Stimulated activated naive CD8-positive, alpha-beta T cell treated with anti-CD3 and anti-CD28 coated beads, Interleukin-15, Interleukin-2, amounts not matched to agents 100 ng/mL and 50 ng/mL, for 24 hours (primary cell): ENCODE results near the gene PCSK9.
"Not testable (repeated sequence)": the region's sequence is repeated elsewhere in the genome, so short reads cannot be mapped to it uniquely, and the experiment has no call there.

Experiments used
- H3K27ac Mint-ChIP-seq: one replicate; pipeline ENCODE4 v1.8.0; 2021; ENCODE audit warnings: mild to moderate bottlenecking, mixed read lengths
- H3K27me3 Mint-ChIP-seq: one replicate; pipeline ENCODE4 v1.8.0; 2021; ENCODE audit warnings: mixed read lengths
- H3K36me3 Mint-ChIP-seq: one replicate; pipeline ENCODE4 v1.8.0; 2021; ENCODE audit warnings: low read depth, mixed read lengths
- H3K4me1 Mint-ChIP-seq: one replicate; pipeline ENCODE4 v1.8.0; 2021; ENCODE audit warnings: low read depth, mixed read lengths
- H3K4me3 Mint-ChIP-seq: one replicate; pipeline ENCODE4 v1.8.0; 2021; ENCODE audit warnings: mild to moderate bottlenecking, mixed read lengths
- H3K9me3 Mint-ChIP-seq: one replicate; pipeline ENCODE4 v1.8.0; 2021; ENCODE audit warnings: mixed read lengths

The PCSK9 gene

GRCh38 chr1:55000110-55001085 lies 39.0 kb upstream of the PCSK9 start:
- Mint-ChIP-seq H3K4me1 (peaks cover 19% of the 10 kb centered on the region), H3K9me3 (no peaks in the 10 kb centered on the region), H3K36me3 (no peaks in the 10 kb centered on the region), H3K27me3 (peaks cover 28% of the 10 kb centered on the region), H3K27ac (no peak overlapping the region), H3K4me3 (no peak overlapping the region)

GRCh38 chr1:55001311-55001710 lies 38.0 kb upstream of the PCSK9 start:
- Mint-ChIP-seq H3K36me3 (no peaks in the 10 kb centered on the region), H3K4me3 (no peak overlapping the region), H3K27ac (no peak overlapping the region), H3K27me3 (peaks cover 19% of the 10 kb centered on the region), H3K4me1 (peaks cover 10% of the 10 kb centered on the region), H3K9me3 (no peaks in the 10 kb centered on the region)

- peaks cover 8% of the 10 kb centered on the region for H3K27me3 Mint-ChIP-seq
- H3K36me3 Mint-ChIP-seq, result no peaks in the 10 kb centered on the region
- H3K4me1 Mint-ChIP-seq, result no peaks in the 10 kb centered on the region
- no peaks in the 10 kb centered on the region for H3K9me3 Mint-ChIP-seq
- H3K27ac Mint-ChIP-seq, result no peak overlapping the region
- no peak overlapping the region for H3K4me3 Mint-ChIP-seq
Observed at GRCh38 chr1:55002686-55003085, 36.7 kb upstream of the PCSK9 start.

GRCh38 chr1:55005351-55006140 lies 33.8 kb upstream of the PCSK9 start:
- Mint-ChIP-seq H3K9me3 (no peaks in the 10 kb centered on the region), H3K27me3 (no peaks in the 10 kb centered on the region), H3K4me3 (no peak overlapping the region), H3K27ac (no peak overlapping the region), H3K36me3 (no peaks in the 10 kb centered on the region), H3K4me1 (no peaks in the 10 kb centered on the region)

DNA sequence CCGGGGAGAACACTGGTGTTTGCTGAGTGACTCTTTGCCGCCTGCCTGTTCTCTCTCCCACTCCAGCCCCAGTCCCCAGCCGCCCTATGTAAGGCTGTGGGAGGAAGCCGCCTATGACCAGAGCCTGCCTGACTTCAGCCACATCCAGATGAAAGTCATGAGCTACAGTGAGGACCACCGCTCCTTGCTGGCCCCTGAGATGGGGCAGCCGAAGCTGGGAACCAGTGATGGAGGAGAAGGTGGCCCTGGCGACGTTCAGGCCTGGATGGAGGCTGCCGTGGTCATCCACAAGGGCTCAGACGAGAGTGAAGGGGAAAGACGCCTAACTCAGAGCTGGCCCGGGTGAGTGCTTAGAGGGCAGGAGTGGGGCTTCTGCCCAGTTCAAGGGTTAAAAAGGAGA lies 32.4 kb upstream of the PCSK9 start:
- H3K27ac Mint-ChIP-seq, result no peak overlapping the region
- no peaks in the 10 kb centered on the region for H3K4me1 Mint-ChIP-seq
- no peaks in the 10 kb centered on the region for H3K36me3 Mint-ChIP-seq
- no peak overlapping the region for H3K4me3 Mint-ChIP-seq
- H3K9me3 Mint-ChIP-seq, result no peaks in the 10 kb centered on the region
- no peaks in the 10 kb centered on the region for H3K27me3 Mint-ChIP-seq

GRCh38 chr1:55007625-55008024 lies 31.7 kb upstream of the PCSK9 start:
- H3K4me1 Mint-ChIP-seq, result no peaks in the 10 kb centered on the region
- no peaks in the 10 kb centered on the region for H3K9me3 Mint-ChIP-seq
- no peaks in the 10 kb centered on the region for H3K36me3 Mint-ChIP-seq
- H3K4me3 Mint-ChIP-seq, result no peak overlapping the region
- no peaks in the 10 kb centered on the region for H3K27me3 Mint-ChIP-seq
- no peak overlapping the region for H3K27ac Mint-ChIP-seq

- no peak overlapping the region for H3K27ac Mint-ChIP-seq
- H3K27me3 Mint-ChIP-seq, result peaks cover 5% of the 10 kb centered on the region
- H3K9me3 Mint-ChIP-seq, result no peaks in the 10 kb centered on the region
- H3K36me3 Mint-ChIP-seq, result no peaks in the 10 kb centered on the region
- no peaks in the 10 kb centered on the region for H3K4me1 Mint-ChIP-seq
- no peak overlapping the region for H3K4me3 Mint-ChIP-seq
Observed at GRCh38 chr1:55010194-55010886, 29.0 kb upstream of the PCSK9 start.

- H3K9me3 Mint-ChIP-seq, result no peaks in the 10 kb centered on the region
- H3K27me3 Mint-ChIP-seq, result peaks cover 5% of the 10 kb centered on the region
- no peaks in the 10 kb centered on the region for H3K36me3 Mint-ChIP-seq
- H3K4me1 Mint-ChIP-seq, result no peaks in the 10 kb centered on the region
- H3K27ac Mint-ChIP-seq, result no peak overlapping the region
- no peak overlapping the region for H3K4me3 Mint-ChIP-seq
Observed at GRCh38 chr1:55010887-55011217, 28.5 kb upstream of the PCSK9 start.

GRCh38 chr1:55012661-55013060 lies 26.7 kb upstream of the PCSK9 start:
- Mint-ChIP-seq H3K4me1 (no peaks in the 10 kb centered on the region), H3K4me3 (no peak overlapping the region), H3K9me3 (no peaks in the 10 kb centered on the region), H3K27ac (no peak overlapping the region), H3K27me3 (peaks cover 10% of the 10 kb centered on the region), H3K36me3 (no peaks in the 10 kb centered on the region)

DNA sequence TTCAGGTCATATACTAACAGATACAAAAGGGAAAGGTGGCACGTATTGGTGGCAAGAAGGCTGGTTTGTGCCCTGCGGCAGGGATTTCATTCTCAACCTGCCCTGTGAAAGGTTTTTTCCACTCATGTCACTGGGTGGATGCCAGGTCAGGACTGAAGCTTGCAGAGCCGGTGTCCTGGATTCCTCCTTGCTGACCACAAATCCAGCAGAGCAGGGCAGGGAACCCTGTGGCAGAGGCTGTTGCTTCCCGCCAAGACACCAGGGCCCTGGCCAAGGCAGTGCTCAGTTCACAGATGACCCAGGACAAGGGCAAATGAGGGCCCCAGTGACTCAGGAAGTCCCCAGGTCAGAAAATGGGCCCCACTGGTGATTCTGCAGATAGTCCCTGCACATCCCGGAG lies 24.2 kb upstream of the PCSK9 start:
- Mint-ChIP-seq H3K4me1 (no peaks in the 10 kb centered on the region), H3K27me3 (peaks cover 18% of the 10 kb centered on the region), H3K36me3 (no peaks in the 10 kb centered on the region), H3K4me3 (no peak overlapping the region), H3K27ac (no peak overlapping the region), H3K9me3 (no peaks in the 10 kb centered on the region)

GRCh38 chr1:55015731-55016620 lies 23.4 kb upstream of the PCSK9 start:
- no peaks in the 10 kb centered on the region for H3K36me3 Mint-ChIP-seq

GRCh38 chr1:55018395-55018794 lies 21.0 kb upstream of the PCSK9 start:
- Mint-ChIP-seq H3K4me1 (no peaks in the 10 kb centered on the region), H3K9me3 (no peaks in the 10 kb centered on the region), H3K36me3 (no peaks in the 10 kb centered on the region), H3K27ac (no peak overlapping the region), H3K27me3 (peaks cover 23% of the 10 kb centered on the region), H3K4me3 (no peak overlapping the region)

More at GRCh38 chr1:55015731-55016620, 23.4 kb upstream of the PCSK9 start:
- Mint-ChIP-seq H3K4me3 (no peak overlapping the region), H3K27me3 (peaks cover 18% of the 10 kb centered on the region), H3K9me3 (no peaks in the 10 kb centered on the region), H3K27ac (no peak overlapping the region), H3K4me1 (no peaks in the 10 kb centered on the region)

GRCh38 chr1:55021942-55022546 lies 17.3 kb upstream of the PCSK9 start:
- no peak overlapping the region for H3K27ac Mint-ChIP-seq
- no peaks in the 10 kb centered on the region for H3K36me3 Mint-ChIP-seq
- no peaks in the 10 kb centered on the region for H3K9me3 Mint-ChIP-seq
- H3K4me3 Mint-ChIP-seq, result no peak overlapping the region
- H3K27me3 Mint-ChIP-seq, result peaks cover 16% of the 10 kb centered on the region
- H3K4me1 Mint-ChIP-seq, result no peaks in the 10 kb centered on the region

DNA sequence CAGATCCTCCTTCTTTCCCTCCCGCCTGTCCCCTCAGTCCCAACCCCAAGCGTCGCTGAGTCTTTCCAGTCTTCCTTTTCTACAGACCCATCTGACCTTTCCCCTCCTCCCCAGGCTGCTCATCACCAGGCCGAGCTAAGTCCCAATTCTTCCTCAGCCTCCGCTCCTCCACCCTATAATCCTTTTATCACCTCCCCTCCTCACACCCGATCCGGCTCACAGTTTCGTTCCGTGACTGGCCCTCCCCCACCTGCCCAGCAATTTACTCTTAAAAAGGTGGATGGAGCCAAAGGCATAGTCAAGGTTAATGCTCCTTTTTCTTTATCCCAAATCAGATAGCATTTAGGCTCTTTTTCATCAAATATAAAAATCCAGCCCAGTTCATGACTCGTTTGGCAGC lies 15.2 kb upstream of the PCSK9 start:
- not testable (repeated sequence) for H3K27ac Mint-ChIP-seq, H3K27me3 Mint-ChIP-seq, H3K36me3 Mint-ChIP-seq, H3K9me3 Mint-ChIP-seq, H3K4me3 Mint-ChIP-seq, H3K4me1 Mint-ChIP-seq
